GM23338 (cell line): ENCODE measurements around the gene GRM8. TPM values are rescaled to one million over a fixed set of nuclear protein-coding genes. Genes with fewer than 3 reads are reported as not detected.

Experiments
- ATAC-seq: fragments of 200-7000 bp; cut with Tn5 transposase; 3 replicates; pipeline ENCODE4 v1.9.1; 2020
- DNase-seq: peaks from one replicate; pipeline ENCODE4 v3.0.0-alpha.2; 2015; ENCODE audit warnings: low spot score
- H2AFZ ChIP-seq: fragments of 200-600 bp; sonication (generic); 2 replicates; pipeline ENCODE4 v1.8.0; 2016; ENCODE audit warnings: antibody characterized with exemption, mild to moderate bottlenecking, moderate library complexity
- H3F3A ChIP-seq: fragments of 200-600 bp; sonication (generic); replicated peaks from 2 replicates; pipeline ENCODE4 v1.8.0; 2017; ENCODE audit warnings: antibody characterized with exemption, mixed run types, low read depth
- H3K27ac ChIP-seq: fragments of 200-600 bp; sonication (generic); 2 replicates; pipeline ENCODE4 v1.6.1; 2016; ENCODE audit warnings: low read depth
- H3K27me3 ChIP-seq: fragments of 200-600 bp; sonication (generic); 2 replicates; pipeline ENCODE4 v1.8.0; 2016; ENCODE audit warnings: mild to moderate bottlenecking, mixed run types, moderate library complexity; ENCODE audit not compliant: insufficient read depth
- H3K36me3 ChIP-seq: fragments of 200-600 bp; sonication (generic); 2 replicates; pipeline ENCODE4 v1.8.0; 2016; ENCODE audit warnings: mild to moderate bottlenecking; ENCODE audit not compliant: insufficient read depth
- H3K4me1 ChIP-seq: fragments of 200-600 bp; sonication (generic); 2 replicates; pipeline ENCODE4 v1.8.0; 2016; ENCODE audit warnings: mild to moderate bottlenecking, moderate library complexity; ENCODE audit not compliant: insufficient read depth
- H3K4me2 ChIP-seq: fragments of 200-600 bp; sonication (generic); 2 replicates; pipeline ENCODE4 v1.7.1; 2017; ENCODE audit warnings: mixed run types
- H3K4me3 ChIP-seq: fragments of 200-600 bp; sonication (generic); 2 replicates; pipeline ENCODE4 v1.6.1; 2016; ENCODE audit warnings: mixed run types
- H3K79me2 ChIP-seq: fragments of 200-600 bp; sonication (generic); replicated peaks from 2 replicates; pipeline ENCODE4 v1.8.0; 2017; ENCODE audit warnings: mild to moderate bottlenecking; ENCODE audit not compliant: insufficient read depth
- H3K9me2 ChIP-seq: fragments of 200-600 bp; sonication (generic); 2 replicates; pipeline ENCODE4 v1.8.0; 2017; ENCODE audit not compliant: insufficient read depth
- H4K20me1 ChIP-seq: fragments of 200-600 bp; sonication (generic); replicated peaks from 2 replicates; pipeline ENCODE4 v1.8.0; 2017; ENCODE audit warnings: mild to moderate bottlenecking; ENCODE audit not compliant: insufficient read depth
- H3K27ac Mint-ChIP-seq: 2 replicates; pipeline ENCODE4 v1.8.0; 2020; ENCODE audit warnings: inconsistent platforms, mild to moderate bottlenecking, moderate library complexity, mixed read lengths
- H3K27me3 Mint-ChIP-seq: 3 replicates; pipeline ENCODE4 v1.8.0; 2022; ENCODE audit warnings: low read depth, mild to moderate bottlenecking, moderate library complexity, mixed read lengths, inconsistent platforms; ENCODE audit not compliant: insufficient read depth, poor library complexity
- H3K36me3 Mint-ChIP-seq: 3 replicates; pipeline ENCODE4 v1.8.0; 2021; ENCODE audit warnings: low read depth, mild to moderate bottlenecking, inconsistent platforms, moderate library complexity, mixed read lengths
- H3K4me1 Mint-ChIP-seq: 3 replicates; pipeline ENCODE4 v1.8.0; 2020; ENCODE audit warnings: mild to moderate bottlenecking, inconsistent platforms, mixed read lengths
- H3K4me3 Mint-ChIP-seq: 3 replicates; pipeline ENCODE4 v1.8.0; 2021; ENCODE audit warnings: moderate library complexity, mild to moderate bottlenecking, inconsistent platforms, mixed read lengths
- H3K9me3 Mint-ChIP-seq: 3 replicates; pipeline ENCODE4 v1.8.0; 2020; ENCODE audit warnings: moderate library complexity, mild to moderate bottlenecking, inconsistent platforms, mixed read lengths
- CREB1 ChIP-seq: fragments of 250-450 bp; sonication (Bioruptor Pico); IDR thresholded peaks from 2 replicates; pipeline ENCODE4 v1.5.0; 2020; ENCODE audit warnings: low read depth, mild to moderate bottlenecking, moderate library complexity
- CTCF ChIP-seq, 2 experiments: fragments of 200-600 bp in 1 of 2; sonication (generic) in 1 of 2; conservative IDR thresholded peaks; 2 replicates each; pipeline versions ENCODE4 v1.5.1 to v1.6.1; 2016 to 2017; ENCODE audit warnings: antibody characterized with exemption in 2 of 2, low read depth in 2 of 2, mild to moderate bottlenecking in 2 of 2, moderate library complexity in 1 of 2
- EZH2phosphoT487 ChIP-seq: fragments of 200-600 bp; sonication (generic); IDR thresholded peaks from one replicate; pipeline ENCODE4 v1.8.1; 2018; ENCODE audit warnings: antibody characterized with exemption; ENCODE audit not compliant: unreplicated experiment
- JUNB ChIP-seq: IDR thresholded peaks from one replicate; pipeline ENCODE4 v1.6.1; 2016; ENCODE audit warnings: antibody characterized with exemption; ENCODE audit not compliant: unreplicated experiment
- ZNF331 ChIP-seq: fragments of 250-450 bp; sonication (Bioruptor Pico); IDR thresholded peaks from 2 replicates; pipeline ENCODE4 v1.5.0; 2020; ENCODE audit warnings: low read depth, mild to moderate bottlenecking, moderate library complexity
- ZNF462 ChIP-seq: fragments of 250-450 bp; sonication (Bioruptor Pico); IDR thresholded peaks from 2 replicates; pipeline ENCODE4 v1.5.0; 2020; ENCODE audit warnings: mild to moderate bottlenecking, moderate library complexity
- polyA plus RNA-seq: library from polyadenylated mRNA; unstranded; fragments of >200 nt; fragmentation: Nextera tagmentation; extraction: Ambion mirVana; gene quantifications from 2 replicates; pipeline ENCODE4 v1.2.1, GENCODE V29; 2016
- total RNA-seq: library from RNA; depleted of rRNA; stranded (reverse); fragments of >200 nt; shearing (Covaris generic); gene quantifications from 2 replicates; pipeline ENCODE4 v1.2.3, GENCODE V29; 2014

Gene GRM8
- total and polyA plus RNA-seq, 2 experiments from 2014 or later, result 1.9 to 6.6 TPM

DNA sequence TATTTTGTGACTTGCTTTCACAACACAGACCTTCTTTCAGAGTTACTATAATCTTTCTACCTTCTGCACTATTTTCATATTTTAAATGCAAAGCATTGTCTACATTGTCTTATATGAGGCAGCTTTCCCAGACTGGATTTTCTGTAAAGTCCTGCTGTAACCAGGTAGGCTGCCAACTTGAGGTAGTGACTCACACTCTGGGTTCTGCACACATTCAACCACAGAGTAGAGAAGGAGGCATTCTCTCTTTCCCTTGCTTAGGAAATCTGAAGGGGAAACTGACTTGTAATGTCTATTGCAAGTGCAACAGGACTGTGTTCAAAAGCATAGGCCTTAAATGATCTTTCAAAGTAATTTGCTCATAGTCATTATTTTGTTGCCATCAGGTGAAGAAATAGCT lies 461.4 kb downstream of the GRM8 start (continued):
- TF ChIP-seq ZNF462 (CRISPR knock-in tag) (no peak), JUNB (no peak), CTCF (conservative IDR thresholded peaks at IDR 0.05; ENCODE audit: low read depth in 2 of 2) (no peak)

DNA sequence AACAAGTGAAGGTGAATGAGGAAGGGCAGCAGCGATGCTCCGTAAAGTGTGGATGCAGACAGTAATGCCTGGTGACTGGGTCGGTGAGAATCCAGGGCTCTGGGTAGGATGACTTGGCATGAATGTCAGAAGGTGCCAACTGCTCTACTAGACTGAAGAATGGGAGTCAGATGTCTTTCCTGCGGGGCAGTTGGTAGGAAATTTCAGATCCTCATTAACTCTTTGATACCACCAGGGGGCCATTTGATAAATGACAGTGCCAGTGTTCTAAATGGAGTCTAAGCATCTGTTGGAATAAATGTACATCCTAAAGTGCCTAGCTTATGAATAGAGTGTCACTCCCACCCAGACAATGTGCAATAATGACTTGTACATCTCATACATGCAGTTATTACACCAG lies 462.0 kb downstream of the GRM8 start:
- no peak overlapping the region for H3K27ac ChIP-seq
- H3K4me3 Mint-ChIP-seq, result no peak overlapping the region
- no peak for ATAC-seq
- TF ChIP-seq CREB1 (no peak), CTCF (conservative IDR thresholded peaks at IDR 0.05; ENCODE audit: low read depth in 2 of 2) (peak; percentile 19 to 33; a peak in 2 of 4 replicates), JUNB (no peak), EZH2phosphoT487 (no peak), ZNF331 (CRISPR knock-in tag) (no peak)

More for the DNA sequence above, 462.0 kb downstream of the GRM8 start:
- Mint-ChIP-seq H3K27ac (no peak overlapping the region), H3K9me3 (no peaks in the 10 kb centered on the region), H3K36me3 (no peaks in the 10 kb centered on the region), H3K4me1 (peaks cover 9% of the 10 kb centered on the region; the same call in 2 of the 3 replicates), H3K27me3 (no peaks in the 10 kb centered on the region)
- Histone ChIP-seq H3K79me2 (no peaks in the 10 kb centered on the region), H3K9me2 (no peaks in the 10 kb centered on the region), H3F3A (no peaks in the 10 kb centered on the region), H4K20me1 (no peaks in the 10 kb centered on the region), H2AFZ (no peak overlapping the region), H3K4me1 (no peaks in the 10 kb centered on the region), H3K4me2 (no peak overlapping the region), H3K27me3 (no peaks in the 10 kb centered on the region), H3K4me3 (no peak overlapping the region), H3K36me3 (no peaks in the 10 kb centered on the region)
- peak; percentile 41 for DNase-seq
